Measurements from ENCODE around the gene RYR2. TPM values are rescaled to one million over a fixed set of nuclear protein-coding genes. Genes with fewer than 3 reads are reported as not detected.

Gene RYR2
- polyA plus RNA-seq (2013, experiment 1 of 4) = 0.11 TPM
- polyA plus RNA-seq (2013, experiment 2 of 4) = 0.09 TPM
- polyA plus RNA-seq (2013, experiment 3 of 4) = 0.16 TPM
- polyA plus RNA-seq (2013, experiment 4 of 4) = 0.28 TPM

- H3K4me1 ChIP-seq (ENCODE audit: control insufficient read depth, insufficient read depth, low read length) = peaks cover 12% of the 10 kb centered on the region
- H3K27me3 ChIP-seq (ENCODE audit: control insufficient read depth, insufficient read depth, low read length, poor library complexity, severe bottlenecking) = peaks cover 60% of the 10 kb centered on the region
- H3K4me3 ChIP-seq (ENCODE audit: insufficient read depth, low read depth, low read length) = peak within 1 kb of the TSS; percentile 46
- no peaks in the 10 kb centered on the region for H3K9me3 ChIP-seq (ENCODE audit: control insufficient read depth, low read length)
- no peaks in the 10 kb centered on the region for H3K36me3 ChIP-seq (ENCODE audit: control insufficient read depth, insufficient read depth, low read length)
- 2% methylated on average over 81 to 87 of the region's 87 CpGs for WGBS, 2 experiments
- no peak within 1 kb of the TSS for H3K27ac ChIP-seq (ENCODE audit: insufficient read depth, low read depth, low read length, poor library complexity, severe bottlenecking)
Measured at GRCh38 chr1:237041795-237042525, at the start of gene RYR2. Gene RYR2 (plus strand): TSS chr1:237042184. CDS start chr1:237042522, 338 bp downstream.

GRCh38 chr1:236992449-236992848, 49.5 kb upstream of the RYR2 start:
- H3K36me3 ChIP-seq (ENCODE audit: control insufficient read depth, insufficient read depth, low read length) = no peaks in the 10 kb centered on the region
- H3K27ac ChIP-seq (ENCODE audit: insufficient read depth, low read depth, low read length, poor library complexity, severe bottlenecking) = no peak overlapping the region
- H3K27me3 ChIP-seq (ENCODE audit: control insufficient read depth, insufficient read depth, low read length, poor library complexity, severe bottlenecking) = no peaks in the 10 kb centered on the region
- no peak overlapping the region for H3K4me3 ChIP-seq (ENCODE audit: insufficient read depth, low read depth, low read length)
- no peaks in the 10 kb centered on the region for H3K9me3 ChIP-seq (ENCODE audit: control insufficient read depth, low read length)
- no peaks in the 10 kb centered on the region for H3K4me1 ChIP-seq (ENCODE audit: control insufficient read depth, insufficient read depth, low read length)
- 86 to 88% methylated on average over 5 to 8 of the region's 8 CpGs for whole genome bisulfite sequencing, 2 experiments

GRCh38 chr1:236994450-236994849, 47.5 kb upstream of the RYR2 start:
- no peaks in the 10 kb centered on the region for H3K36me3 ChIP-seq (ENCODE audit: control insufficient read depth, insufficient read depth, low read length)
- H3K4me3 ChIP-seq (ENCODE audit: insufficient read depth, low read depth, low read length) = no peak overlapping the region
- 95 to 100% methylated on average over 1 of the region's 1 CpG for WGBS, 2 experiments
- no peaks in the 10 kb centered on the region for H3K27me3 ChIP-seq (ENCODE audit: control insufficient read depth, insufficient read depth, low read length, poor library complexity, severe bottlenecking)
- H3K4me1 ChIP-seq (ENCODE audit: control insufficient read depth, insufficient read depth, low read length) = no peaks in the 10 kb centered on the region
- H3K27ac ChIP-seq (ENCODE audit: insufficient read depth, low read depth, low read length, poor library complexity, severe bottlenecking) = no peak overlapping the region
- H3K9me3 ChIP-seq (ENCODE audit: control insufficient read depth, low read length) = no peaks in the 10 kb centered on the region

- no peaks in the 10 kb centered on the region for H3K9me3 ChIP-seq (ENCODE audit: control insufficient read depth, low read length)
- 95 to 96% methylated on average over 11 of the region's 11 CpGs for WGBS, 2 experiments
- no peaks in the 10 kb centered on the region for H3K4me1 ChIP-seq (ENCODE audit: control insufficient read depth, insufficient read depth, low read length)
- no peak overlapping the region for H3K27ac ChIP-seq (ENCODE audit: insufficient read depth, low read depth, low read length, poor library complexity, severe bottlenecking)
- H3K27me3 ChIP-seq (ENCODE audit: control insufficient read depth, insufficient read depth, low read length, poor library complexity, severe bottlenecking) = no peaks in the 10 kb centered on the region
- no peak overlapping the region for H3K4me3 ChIP-seq (ENCODE audit: insufficient read depth, low read depth, low read length)
- H3K36me3 ChIP-seq (ENCODE audit: control insufficient read depth, insufficient read depth, low read length) = no peaks in the 10 kb centered on the region
Measured at GRCh38 chr1:236997361-236997760, 44.6 kb upstream of the RYR2 start.

- no peaks in the 10 kb centered on the region for H3K4me1 ChIP-seq (ENCODE audit: control insufficient read depth, insufficient read depth, low read length)
- no peaks in the 10 kb centered on the region for H3K27me3 ChIP-seq (ENCODE audit: control insufficient read depth, insufficient read depth, low read length, poor library complexity, severe bottlenecking)
- no peaks in the 10 kb centered on the region for H3K36me3 ChIP-seq (ENCODE audit: control insufficient read depth, insufficient read depth, low read length)
- H3K9me3 ChIP-seq (ENCODE audit: control insufficient read depth, low read length) = no peaks in the 10 kb centered on the region
- no peak overlapping the region for H3K4me3 ChIP-seq (ENCODE audit: insufficient read depth, low read depth, low read length)
- H3K27ac ChIP-seq (ENCODE audit: insufficient read depth, low read depth, low read length, poor library complexity, severe bottlenecking) = no peak overlapping the region
- WGBS, 2 experiments = 66 to 73% methylated on average over 12 of the region's 12 CpGs
Measured at GRCh38 chr1:236997882-236998281, 44.1 kb upstream of the RYR2 start.

- H3K27me3 ChIP-seq (ENCODE audit: control insufficient read depth, insufficient read depth, low read length, poor library complexity, severe bottlenecking) = no peaks in the 10 kb centered on the region
- 70 to 74% methylated on average over 3 of the region's 3 CpGs for WGBS, 2 experiments
- no peaks in the 10 kb centered on the region for H3K4me1 ChIP-seq (ENCODE audit: control insufficient read depth, insufficient read depth, low read length)
- no peaks in the 10 kb centered on the region for H3K9me3 ChIP-seq (ENCODE audit: control insufficient read depth, low read length)
- no peaks in the 10 kb centered on the region for H3K36me3 ChIP-seq (ENCODE audit: control insufficient read depth, insufficient read depth, low read length)
- no peak overlapping the region for H3K4me3 ChIP-seq (ENCODE audit: insufficient read depth, low read depth, low read length)
- H3K27ac ChIP-seq (ENCODE audit: insufficient read depth, low read depth, low read length, poor library complexity, severe bottlenecking) = no peak overlapping the region
Measured at GRCh38 chr1:236998546-236998945, 43.4 kb upstream of the RYR2 start.

- no peak overlapping the region for H3K27ac ChIP-seq (ENCODE audit: insufficient read depth, low read depth, low read length, poor library complexity, severe bottlenecking)
- H3K4me1 ChIP-seq (ENCODE audit: control insufficient read depth, insufficient read depth, low read length) = no peaks in the 10 kb centered on the region
- H3K27me3 ChIP-seq (ENCODE audit: control insufficient read depth, insufficient read depth, low read length, poor library complexity, severe bottlenecking) = no peaks in the 10 kb centered on the region
- WGBS, 2 experiments = 92 to 93% methylated on average over 4 of the region's 4 CpGs
- H3K36me3 ChIP-seq (ENCODE audit: control insufficient read depth, insufficient read depth, low read length) = no peaks in the 10 kb centered on the region
- no peak overlapping the region for H3K4me3 ChIP-seq (ENCODE audit: insufficient read depth, low read depth, low read length)
- no peaks in the 10 kb centered on the region for H3K9me3 ChIP-seq (ENCODE audit: control insufficient read depth, low read length)
Measured at GRCh38 chr1:237000191-237000590, 41.8 kb upstream of the RYR2 start.

- Histone ChIP-seq H3K9me3 (ENCODE audit: control insufficient read depth, low read length) (no peaks in the 10 kb centered on the region), H3K36me3 (ENCODE audit: control insufficient read depth, insufficient read depth, low read length) (no peaks in the 10 kb centered on the region), H3K27me3 (ENCODE audit: control insufficient read depth, insufficient read depth, low read length, poor library complexity, severe bottlenecking) (no peaks in the 10 kb centered on the region), H3K27ac (ENCODE audit: insufficient read depth, low read depth, low read length, poor library complexity, severe bottlenecking) (no peak overlapping the region), H3K4me3 (ENCODE audit: insufficient read depth, low read depth, low read length) (no peak overlapping the region), H3K4me1 (ENCODE audit: control insufficient read depth, insufficient read depth, low read length) (no peaks in the 10 kb centered on the region)
- WGBS, 2 experiments = 87 to 91% methylated on average over 8 of the region's 8 CpGs
Measured at GRCh38 chr1:237003516-237003915, 38.5 kb upstream of the RYR2 start.

GRCh38 chr1:237004116-237004515, 37.9 kb upstream of the RYR2 start, which contains the start of gene MT1HL1:
Gene MT1HL1 (minus strand): TSS chr1:237004441. CDS start chr1:237004372, 69 bp downstream.
- H3K36me3 ChIP-seq (ENCODE audit: control insufficient read depth, insufficient read depth, low read length) = no peaks in the 10 kb centered on the region
- no peaks in the 10 kb centered on the region for H3K27me3 ChIP-seq (ENCODE audit: control insufficient read depth, insufficient read depth, low read length, poor library complexity, severe bottlenecking)
- WGBS, 2 experiments = 94 to 97% methylated on average over 18 of the region's 18 CpGs
- no peak within 1 kb of the TSS for H3K27ac ChIP-seq (ENCODE audit: insufficient read depth, low read depth, low read length, poor library complexity, severe bottlenecking)
- no peaks in the 10 kb centered on the region for H3K9me3 ChIP-seq (ENCODE audit: control insufficient read depth, low read length)
- H3K4me3 ChIP-seq (ENCODE audit: insufficient read depth, low read depth, low read length) = no peak within 1 kb of the TSS
- no peaks in the 10 kb centered on the region for H3K4me1 ChIP-seq (ENCODE audit: control insufficient read depth, insufficient read depth, low read length)

- H3K4me1 ChIP-seq (ENCODE audit: control insufficient read depth, insufficient read depth, low read length) = no peaks in the 10 kb centered on the region
- WGBS, 2 experiments = 82 to 86% methylated on average over 3 to 4 of the region's 4 CpGs
- no peak overlapping the region for H3K4me3 ChIP-seq (ENCODE audit: insufficient read depth, low read depth, low read length)
- H3K36me3 ChIP-seq (ENCODE audit: control insufficient read depth, insufficient read depth, low read length) = no peaks in the 10 kb centered on the region
- no peak overlapping the region for H3K27ac ChIP-seq (ENCODE audit: insufficient read depth, low read depth, low read length, poor library complexity, severe bottlenecking)
- no peaks in the 10 kb centered on the region for H3K27me3 ChIP-seq (ENCODE audit: control insufficient read depth, insufficient read depth, low read length, poor library complexity, severe bottlenecking)
- no peaks in the 10 kb centered on the region for H3K9me3 ChIP-seq (ENCODE audit: control insufficient read depth, low read length)
Measured at GRCh38 chr1:237005674-237006073, 36.3 kb upstream of the RYR2 start.
